Thyroid gland (tissue), 4 donors: ENCODE measurements around the gene IRX4. TPM values are rescaled to one million over a fixed set of nuclear protein-coding genes. Genes with fewer than 3 reads are reported as not detected.

ENCODE experiments used
- DNase-seq, 2 donors: peaks; one replicate each; pipeline ENCODE4 v3.0.0-alpha.2; 2019
- H3K27ac ChIP-seq, 3 donors: fragments of 200-600 bp; sonication (generic); 1 replicate in 2 of 3; 2 replicates in 1 of 3; pipeline ENCODE4 v1.5.1; 2016 to 2019; ENCODE audit warnings: mild to moderate bottlenecking in 1 of 3, moderate library complexity in 1 of 3
- H3K27me3 ChIP-seq: fragments of 200-600 bp; sonication (generic); one replicate; pipeline ENCODE4 v1.5.1; 2019
- H3K36me3 ChIP-seq, 2 donors: fragments of 200-600 bp; sonication (generic); one replicate each; pipeline ENCODE4 v1.5.1; 2016 to 2019
- H3K4me1 ChIP-seq, 2 donors: fragments of 200-600 bp; sonication (generic); one replicate each; pipeline ENCODE4 v1.5.1; 2017 to 2019
- H3K4me3 ChIP-seq, 3 donors: fragments of 200-600 bp; sonication (generic); replicated peaks in 1 of 3; 1 replicate in 2 of 3; 2 replicates in 1 of 3; pipeline ENCODE4 v1.5.1; 2016; ENCODE audit warnings: mild to moderate bottlenecking in 1 of 3
- H3K9me3 ChIP-seq: fragments of 200-600 bp; sonication (generic); one replicate; pipeline ENCODE4 v1.5.1; 2017
- CTCF ChIP-seq, 6 experiments: fragments of 200-600 bp in 3 of 6; fragments of 450-650 bp in 3 of 6; sonication (generic) in 3 of 6; IDR thresholded peaks; one replicate each; pipeline ENCODE4 v1.5.1; 2016 to 2019; ENCODE audit warnings: antibody characterized with exemption in 6 of 6, mild to moderate bottlenecking in 2 of 6, inconsistent platforms in 1 of 6, moderate library complexity in 1 of 6
- POLR2A ChIP-seq, 2 donors: fragments of 450-650 bp; IDR thresholded peaks; one replicate each; pipeline ENCODE4 v1.6.1; 2017; ENCODE audit warnings: antibody characterized with exemption in 2 of 2, mild to moderate bottlenecking in 2 of 2, moderate library complexity in 1 of 2
- WGBS, 2 donors: methylation state at CpG; one replicate each; pipeline ENCODE4 v1.1.5; 2017; 5-methylcytosine and 5-hydroxymethylcytosine counted together
- intact Hi-C: fragments of 100-400 bp; cut with DNase I; formaldehyde crosslinking; loops from one replicate; pipeline ENCODE4 v1.15.1; 2023
- total RNA-seq, 4 donors: library from RNA; depleted of rRNA; stranded (reverse); fragments of >200 nt; gene quantifications; one replicate each; pipeline ENCODE4 v1.2.3, GENCODE V29; 2016

The IRX4 gene
- total RNA-seq, 4 donors from 2014 or later: not detected

- DNase-seq: no peak
- no peaks in the 10 kb centered on the region for H3K4me1 ChIP-seq
- H3K4me3 ChIP-seq: no peak overlapping the region
- TF ChIP-seq POLR2A (IDR thresholded peaks at IDR 0.05) (no peak), CTCF (IDR thresholded peaks at IDR 0.05) (no peak)
- intact Hi-C loops: no loop called here
- no peaks in the 10 kb centered on the region for H3K27me3 ChIP-seq
- WGBS, 2 donors: 83 to 87% methylated on average over 14 to 17 of the region's 17 CpGs
- H3K9me3 ChIP-seq: no peaks in the 10 kb centered on the region
- no peak overlapping the region for H3K27ac ChIP-seq
- H3K36me3 ChIP-seq: no peaks in the 10 kb centered on the region
These were observed 27.1 kb downstream of the IRX4 start for GRCh38 chr5:1855596-1855995.

- no peak for TF ChIP-seq CTCF (IDR thresholded peaks at IDR 0.05)
- no peak for TF ChIP-seq POLR2A (IDR thresholded peaks at IDR 0.05)
- no peaks in the 10 kb centered on the region for H3K27me3 ChIP-seq
- H3K4me1 ChIP-seq: no peaks in the 10 kb centered on the region
- H3K9me3 ChIP-seq: no peaks in the 10 kb centered on the region
- H3K4me3 ChIP-seq: no peak overlapping the region
- intact Hi-C loops: no loop called here
- no peak for DNase-seq
- H3K27ac ChIP-seq: no peak overlapping the region
- H3K36me3 ChIP-seq: no peaks in the 10 kb centered on the region
- WGBS, 2 donors: 28 to 61% methylated on average over 2 to 3 of the region's 3 CpGs
These were observed 27.6 kb downstream of the IRX4 start for GRCh38 chr5:1855075-1855474.

- H3K4me3 ChIP-seq: no peak overlapping the region
- no peaks in the 10 kb centered on the region for H3K9me3 ChIP-seq
- TF ChIP-seq CTCF (IDR thresholded peaks at IDR 0.05) (no peak), POLR2A (IDR thresholded peaks at IDR 0.05) (no peak)
- no peaks in the 10 kb centered on the region for H3K4me1 ChIP-seq
- H3K36me3 ChIP-seq: no peaks in the 10 kb centered on the region
- DNase-seq: no peak
- 77 to 87% methylated on average over 8 of the region's 8 CpGs for WGBS, 2 donors
- no peak overlapping the region for H3K27ac ChIP-seq
- H3K27me3 ChIP-seq: no peaks in the 10 kb centered on the region
- intact Hi-C loops: no loop called here
These were observed 29.2 kb downstream of the IRX4 start for GRCh38 chr5:1853531-1853930.

GRCh38 chr5:1852324-1852947 is 30.3 kb downstream of the IRX4 start:
- H3K27me3 ChIP-seq: no peaks in the 10 kb centered on the region
- WGBS, 2 donors: 79 to 91% methylated on average over 7 to 13 of the region's 23 CpGs
- H3K9me3 ChIP-seq: no peaks in the 10 kb centered on the region
- no peak for DNase-seq
- no peak overlapping the region for H3K4me3 ChIP-seq
- H3K36me3 ChIP-seq: no peaks in the 10 kb centered on the region
- intact Hi-C loops: no loop called here
- H3K4me1 ChIP-seq: no peaks in the 10 kb centered on the region
- TF ChIP-seq CTCF (IDR thresholded peaks at IDR 0.05) (no peak), POLR2A (IDR thresholded peaks at IDR 0.05) (no peak)
- H3K27ac ChIP-seq: no peak overlapping the region

- H3K36me3 ChIP-seq: no peaks in the 10 kb centered on the region
- intact Hi-C loops: no loop called here
- H3K9me3 ChIP-seq: no peaks in the 10 kb centered on the region
- H3K27me3 ChIP-seq: no peaks in the 10 kb centered on the region
- TF ChIP-seq CTCF (IDR thresholded peaks at IDR 0.05) (no peak), POLR2A (IDR thresholded peaks at IDR 0.05) (no peak)
- no peaks in the 10 kb centered on the region for H3K4me1 ChIP-seq
- no peak for DNase-seq
- H3K4me3 ChIP-seq: no peak overlapping the region
- 1 to 2% methylated on average over 30 to 31 of the region's 34 CpGs for WGBS, 2 donors
- H3K27ac ChIP-seq: no peak overlapping the region
These were observed 31.3 kb downstream of the IRX4 start for GRCh38 chr5:1851290-1851934.
